ENCODE data around the gene LDB1. TPM values are rescaled to one million over a fixed set of nuclear protein-coding genes. Genes with fewer than 3 reads are reported as not detected.

The LDB1 gene
- total RNA-seq, 1 experiment from 2014 or later: 100 TPM

- ChIA-PET CTCF (interaction anchor here (0.6 to 9.0 kb wide), 5 partner anchors 9 to 1800 kb away, joined by 3 to 134 read pairs (median 4); partner anchors contain the start of gene ARMH3), POLR2A (interaction anchor here (0.8 to 1.4 kb wide), 2 partner anchors 9 to 277 kb away, joined by 5 to 6 read pairs; partner anchors contain the start of gene ARMH3)
- Mint-ChIP-seq H3K36me3 (no peaks in the 10 kb centered on the region), H3K27ac (peak within 1 kb of the TSS; percentile 67), H3K4me1 (peaks cover 15% of the 10 kb centered on the region), H3K4me3 (peak within 1 kb of the TSS; percentile 81), H3K27me3 (ENCODE audit: low read depth) (peaks cover 22% of the 10 kb centered on the region), H3K9me3 (no peaks in the 10 kb centered on the region)
- peak; percentile 83 for ATAC-seq
- peak; percentile 74 for DNase-seq (ENCODE audit: low spot score)
- TF ChIP-seq ZSCAN18 (CRISPR knock-in tag; IDR thresholded peaks at IDR 0.05) (no peak), ELF4 (CRISPR knock-in tag; IDR thresholded peaks at IDR 0.05; ENCODE audit: low read depth) (no peak), HMGXB4 (CRISPR knock-in tag; IDR thresholded peaks at IDR 0.05) (peak; percentile 89), FOXP4 (CRISPR knock-in tag; IDR thresholded peaks at IDR 0.05) (peak; percentile 16; the same call in 1 of the 2 replicates), NR3C1 (CRISPR knock-in tag; conservative IDR thresholded peaks at IDR 0.05; ENCODE audit: low read depth) (no peak), EMX1 (CRISPR knock-in tag; IDR thresholded peaks at IDR 0.05) (no peak), AR (CRISPR knock-in tag; IDR thresholded peaks at IDR 0.05) (no peak), SP1 (CRISPR knock-in tag; conservative IDR thresholded peaks at IDR 0.05) (peak; percentile 73), ZNF423 (CRISPR knock-in tag; IDR thresholded peaks at IDR 0.05) (peak; percentile 96), ZNF138 (CRISPR knock-in tag; conservative IDR thresholded peaks at IDR 0.05) (no peak), GRHL2 (CRISPR knock-in tag; IDR thresholded peaks at IDR 0.05; ENCODE audit: insufficient replicate concordance, severe bottlenecking) (no peak), ATF3 (CRISPR knock-in tag; conservative IDR thresholded peaks at IDR 0.05) (no peak), ZNF425 (CRISPR knock-in tag; conservative IDR thresholded peaks at IDR 0.05) (no peak), PRRX2 (CRISPR knock-in tag; IDR thresholded peaks at IDR 0.05) (no peak), ATF2 (CRISPR knock-in tag; IDR thresholded peaks at IDR 0.05; ENCODE audit: borderline replicate concordance, low read depth) (no peak), ARID4B (CRISPR knock-in tag; IDR thresholded peaks at IDR 0.05; ENCODE audit: borderline replicate concordance) (peak; percentile 61; the same call in 1 of the 2 replicates)
These were observed 55.2 kb downstream of the LDB1 start, which contains the start of gene HPS6 for GRCh38 chr10:102064868-102065560. Gene HPS6 (plus strand): TSS chr10:102065349. CDS start chr10:102065475, 126 bp downstream.

Data from WTC11 (cell line).